ENCODE results near the gene SEC14L3. TPM values are rescaled to one million over a fixed set of nuclear protein-coding genes. Genes with fewer than 3 reads are reported as not detected.

Gene SEC14L3
- total RNA-seq, 1 experiment from 2014 or later, result not detected

DNA sequence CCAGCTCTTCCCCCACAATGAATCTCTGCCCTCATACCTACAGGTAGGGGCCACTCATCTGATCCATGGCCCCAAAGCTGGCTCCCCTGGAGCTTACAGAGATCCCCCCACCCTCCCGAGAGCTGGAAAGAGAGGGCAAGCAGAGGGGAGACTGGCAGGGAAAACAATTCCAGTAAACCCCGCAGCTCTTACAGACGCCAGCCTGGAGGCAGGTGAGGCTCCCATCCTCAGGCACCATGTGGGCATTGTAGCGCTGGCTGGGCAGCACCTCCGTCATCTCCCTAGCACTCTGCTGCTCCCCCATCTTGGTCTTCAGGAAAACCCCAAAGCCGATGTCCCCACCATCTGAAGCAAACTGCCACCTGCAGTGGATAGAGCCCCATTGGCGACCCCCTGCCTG, 19.6 kb upstream of the SEC14L3 start:
- Histone ChIP-seq H3K4ac (ENCODE audit: low read depth, low read length) (no peak overlapping the region), H3K27me3 (ENCODE audit: insufficient read depth, low read length) (no peaks in the 10 kb centered on the region), H3K23me2 (ENCODE audit: insufficient read length, low read depth, low read length, poor library complexity, severe bottlenecking) (no peaks in the 10 kb centered on the region), H3K9ac (ENCODE audit: extremely low read depth, insufficient read length, low read length) (no peak overlapping the region), H3K79me2 (ENCODE audit: insufficient read depth, low read length) (no peaks in the 10 kb centered on the region), H3K27ac (ENCODE audit: insufficient read length, low read depth, low read length) (no peak overlapping the region), H3K14ac (ENCODE audit: insufficient read depth, low read length) (no peak overlapping the region), H3K56ac (ENCODE audit: insufficient read length, low read depth, low read length) (no peak overlapping the region), H2BK12ac (ENCODE audit: insufficient read length, low read depth, low read length) (no peak overlapping the region), H3K9me3 (ENCODE audit: control insufficient read depth, low read depth, low read length) (no peaks in the 10 kb centered on the region), H4K8ac (replicated peaks; ENCODE audit: insufficient read length, low read depth, low read length) (no peak overlapping the region), H2BK5ac (ENCODE audit: insufficient read length, low read length) (no peak overlapping the region), H2AK5ac (ENCODE audit: insufficient read length, low read length) (no peak overlapping the region), H4K5ac (ENCODE audit: insufficient read length, low read depth, low read length) (no peak overlapping the region), H3K18ac (ENCODE audit: insufficient read length, low read depth, low read length) (no peak overlapping the region), H2BK120ac (ENCODE audit: low read depth, low read length, poor library complexity, severe bottlenecking) (no peak overlapping the region), H4K91ac (ENCODE audit: insufficient read length, low read depth, low read length) (no peak overlapping the region), H2AFZ (ENCODE audit: low read length) (no peak overlapping the region), H3K4me1 (ENCODE audit: insufficient read depth, low read length) (no peaks in the 10 kb centered on the region), H3K23ac (ENCODE audit: insufficient read length, low read depth, low read length) (no peak overlapping the region), H4K20me1 (ENCODE audit: control insufficient read depth, insufficient read depth, insufficient read length) (no peaks in the 10 kb centered on the region), H3T11ph (ENCODE audit: low read length) (no peak overlapping the region), H2BK20ac (ENCODE audit: low read depth, low read length, poor library complexity, severe bottlenecking) (no peak overlapping the region), H3K79me1 (ENCODE audit: insufficient read depth, low read depth, low read length, poor library complexity, severe bottlenecking) (no peaks in the 10 kb centered on the region), H2BK15ac (ENCODE audit: low read depth, low read length) (no peak overlapping the region), H3K4me2 (ENCODE audit: insufficient read depth, insufficient read length, low read length) (no peak overlapping the region)
- Mint-ChIP-seq H3K4me1 (peaks cover 7 to 16% of the 10 kb centered on the region in 2 experiments), H3K36me3 (ENCODE audit: insufficient read depth in 1 of 3, low read depth in 3 of 3) (no peaks in the 10 kb centered on the region), H3K27me3 (ENCODE audit: low read depth) (peaks cover 13% of the 10 kb centered on the region), H3K9me3 (no peaks in the 10 kb centered on the region), H3K27ac (no peak overlapping the region), H3K4me3 (no peak overlapping the region)
- TF ChIP-seq, protein P1, sequence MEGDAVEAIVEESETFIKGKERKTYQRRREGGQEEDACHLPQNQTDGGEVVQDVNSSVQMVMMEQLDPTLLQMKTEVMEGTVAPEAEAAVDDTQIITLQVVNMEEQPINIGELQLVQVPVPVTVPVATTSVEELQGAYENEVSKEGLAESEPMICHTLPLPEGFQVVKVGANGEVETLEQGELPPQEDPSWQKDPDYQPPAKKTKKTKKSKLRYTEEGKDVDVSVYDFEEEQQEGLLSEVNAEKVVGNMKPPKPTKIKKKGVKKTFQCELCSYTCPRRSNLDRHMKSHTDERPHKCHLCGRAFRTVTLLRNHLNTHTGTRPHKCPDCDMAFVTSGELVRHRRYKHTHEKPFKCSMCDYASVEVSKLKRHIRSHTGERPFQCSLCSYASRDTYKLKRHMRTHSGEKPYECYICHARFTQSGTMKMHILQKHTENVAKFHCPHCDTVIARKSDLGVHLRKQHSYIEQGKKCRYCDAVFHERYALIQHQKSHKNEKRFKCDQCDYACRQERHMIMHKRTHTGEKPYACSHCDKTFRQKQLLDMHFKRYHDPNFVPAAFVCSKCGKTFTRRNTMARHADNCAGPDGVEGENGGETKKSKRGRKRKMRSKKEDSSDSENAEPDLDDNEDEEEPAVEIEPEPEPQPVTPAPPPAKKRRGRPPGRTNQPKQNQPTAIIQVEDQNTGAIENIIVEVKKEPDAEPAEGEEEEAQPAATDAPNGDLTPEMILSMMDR (conservative IDR thresholded peaks at IDR 0.05), result no peak
- WGBS (ENCODE audit: extremely low coverage, insufficient read length, low lambda C conversion rate), result no CpG with 5 or more reads among the region's 7 CpGs
- no peak for DNase-seq

Data from H9 (cell line).